DMS 273 (cell line): Measurements from ENCODE around the gene MAGED4.
"Not testable (repeated sequence)": the region's sequence is repeated elsewhere in the genome, so short reads cannot be mapped to it uniquely, and the experiment has no call there.

Experiments
- DNase-seq: peaks from one replicate; lab custom pipeline; 2025; ENCODE audit not compliant: unreplicated experiment; lab: John Stamatoyannopoulos, UW

MAGED4 gene

GRCh38 chrX:52184440-52185077, at the start of gene MAGED4:
Gene MAGED4 (plus strand): TSS chrX:52184888. CDS start chrX:52185923, 1,035 bp downstream.
- not testable (repeated sequence) for DNase-seq

- DNase-seq = no peak
Observed at GRCh38 chrX:52138830-52139544, 45.7 kb upstream of the MAGED4 start.

- DNase-seq = no peak
Observed at GRCh38 chrX:52139545-52139895, 45.2 kb upstream of the MAGED4 start.

- DNase-seq = no peak
Observed at GRCh38 chrX:52140020-52140419, 44.7 kb upstream of the MAGED4 start.

- DNase-seq = not testable (repeated sequence)
Observed at GRCh38 chrX:52150667-52151066, 34.0 kb upstream of the MAGED4 start.

GRCh38 chrX:52160140-52160539, 24.5 kb upstream of the MAGED4 start:
- DNase-seq = not testable (repeated sequence)

- no peak for DNase-seq
Observed at GRCh38 chrX:52166840-52167239, 17.8 kb upstream of the MAGED4 start.

- DNase-seq = not testable (repeated sequence)
Observed at GRCh38 chrX:52171055-52171454, 13.6 kb upstream of the MAGED4 start.

GRCh38 chrX:52185078-52185453, 378 bp downstream of the MAGED4 start:
- not testable (repeated sequence) for DNase-seq

GRCh38 chrX:52211405-52211804, 26.7 kb downstream of the MAGED4 start:
- DNase-seq = not testable (repeated sequence)

- DNase-seq = no peak
Observed at GRCh38 chrX:52213276-52213675, 28.6 kb downstream of the MAGED4 start.

GRCh38 chrX:52216541-52216940, 31.9 kb downstream of the MAGED4 start:
- no peak for DNase-seq

- DNase-seq = no peak
Observed at GRCh38 chrX:52217494-52218160, 32.9 kb downstream of the MAGED4 start.

- no peak for DNase-seq
Observed at GRCh38 chrX:52220936-52221335, 36.2 kb downstream of the MAGED4 start.
